ENCODE data around the gene CMSS1.

CMSS1 gene

GRCh38 chr3:100060685-100061484 lies 243.2 kb downstream of the CMSS1 start:
- Histone ChIP-seq H3K4me3 (ENCODE audit: low read depth, low read length) (no peak overlapping the region), H3K9me3 (no peaks in the 10 kb centered on the region), H3K27me3 (no peaks in the 10 kb centered on the region), H3K36me3 (no peaks in the 10 kb centered on the region), H3K4me1 (no peaks in the 10 kb centered on the region)
- no peak for TF ChIP-seq CTCF (IDR thresholded peaks at IDR 0.05; ENCODE audit: low read depth, low read length)
- no peak for DNase-seq

- no peaks in the 10 kb centered on the region for H3K36me3 ChIP-seq
- no peaks in the 10 kb centered on the region for H3K4me1 ChIP-seq
- H3K9me3 ChIP-seq = no peaks in the 10 kb centered on the region
- H3K27me3 ChIP-seq = no peaks in the 10 kb centered on the region
- no peak for TF ChIP-seq CTCF (IDR thresholded peaks at IDR 0.05; ENCODE audit: low read depth, low read length)
- DNase-seq = no peak
- no peak overlapping the region for H3K4me3 ChIP-seq (ENCODE audit: low read depth, low read length)
These were observed 245.0 kb downstream of the CMSS1 start for GRCh38 chr3:100062665-100063064.

- no peaks in the 10 kb centered on the region for H3K9me3 ChIP-seq
- H3K36me3 ChIP-seq = no peaks in the 10 kb centered on the region; the same call in 1 of the 2 replicates
- no peak for DNase-seq
- no peak overlapping the region for H3K4me3 ChIP-seq (ENCODE audit: low read depth, low read length)
- no peaks in the 10 kb centered on the region for H3K4me1 ChIP-seq
- no peaks in the 10 kb centered on the region for H3K27me3 ChIP-seq
- TF ChIP-seq CTCF (IDR thresholded peaks at IDR 0.05; ENCODE audit: low read depth, low read length) = no peak
These were observed 246.3 kb downstream of the CMSS1 start for GRCh38 chr3:100063929-100064461.

GRCh38 chr3:100067589-100067988 lies 249.9 kb downstream of the CMSS1 start:
- H3K9me3 ChIP-seq = no peaks in the 10 kb centered on the region
- DNase-seq = no peak
- H3K27me3 ChIP-seq = no peaks in the 10 kb centered on the region
- no peaks in the 10 kb centered on the region; the same call in 1 of the 2 replicates for H3K36me3 ChIP-seq
- TF ChIP-seq CTCF (IDR thresholded peaks at IDR 0.05; ENCODE audit: low read depth, low read length) = no peak
- H3K4me1 ChIP-seq = no peaks in the 10 kb centered on the region
- H3K4me3 ChIP-seq (ENCODE audit: low read depth, low read length) = no peak overlapping the region

- no peaks in the 10 kb centered on the region for H3K27me3 ChIP-seq
- peak; percentile 87 for TF ChIP-seq CTCF (IDR thresholded peaks at IDR 0.05; ENCODE audit: low read depth, low read length)
- DNase-seq = peak; percentile 83
- no peaks in the 10 kb centered on the region; the same call in 1 of the 2 replicates for H3K36me3 ChIP-seq
- H3K4me1 ChIP-seq = no peaks in the 10 kb centered on the region
- no peak overlapping the region for H3K4me3 ChIP-seq (ENCODE audit: low read depth, low read length)
- H3K9me3 ChIP-seq = no peaks in the 10 kb centered on the region
These were observed 251.2 kb downstream of the CMSS1 start for GRCh38 chr3:100068826-100069225.

GRCh38 chr3:100069472-100069871 lies 251.8 kb downstream of the CMSS1 start:
- H3K27me3 ChIP-seq = no peaks in the 10 kb centered on the region
- H3K4me3 ChIP-seq (ENCODE audit: low read depth, low read length) = no peak overlapping the region
- H3K4me1 ChIP-seq = no peaks in the 10 kb centered on the region
- H3K36me3 ChIP-seq = no peaks in the 10 kb centered on the region; the same call in 1 of the 2 replicates
- no peak for DNase-seq
- no peaks in the 10 kb centered on the region for H3K9me3 ChIP-seq
- TF ChIP-seq CTCF (IDR thresholded peaks at IDR 0.05; ENCODE audit: low read depth, low read length) = no peak
